CD14-positive monocyte (primary cell): ENCODE measurements around the gene ACER1. TPM values are rescaled to one million over a fixed set of nuclear protein-coding genes. Genes with fewer than 3 reads are reported as not detected.

Experiments
- DNase-seq, 3 donors: peaks; one replicate each; pipeline ENCODE4 v3.0.0-alpha.2; 2011 to 2022
- H2AFZ ChIP-seq: 2 replicates; pipeline ENCODE4 v1.6.0; 2012; ENCODE audit warnings: mild to moderate bottlenecking, low read depth, low read length, inconsistent platforms; ENCODE audit not compliant: insufficient read depth, poor library complexity, severe bottlenecking
- H3K27ac ChIP-seq, 2 donors: 1 replicate in 1 of 2; 2 replicates in 1 of 2; pipeline ENCODE4 v1.5.1; 2012 to 2013; ENCODE audit warnings: low read length in 2 of 2, control low read depth in 1 of 2, inconsistent platforms in 1 of 2, low read depth in 1 of 2, mild to moderate bottlenecking in 1 of 2
- H3K27me3 ChIP-seq, 2 donors: one replicate each; pipeline versions ENCODE4 v1.6.0 to v1.6.1; 2011 to 2013; ENCODE audit warnings: low read length in 2 of 2; ENCODE audit not compliant: control insufficient read depth in 2 of 2, insufficient read depth in 2 of 2
- H3K36me3 ChIP-seq, 2 donors: replicated peaks in 1 of 2; 1 replicate in 1 of 2; 2 replicates in 1 of 2; pipeline versions ENCODE4 v1.5.1 to v1.6.1; 2012 to 2013; ENCODE audit warnings: low read length in 2 of 2, control low read depth in 1 of 2, inconsistent platforms in 1 of 2, mild to moderate bottlenecking in 1 of 2; ENCODE audit not compliant: insufficient read depth in 2 of 2, control insufficient read depth in 1 of 2
- H3K4me1 ChIP-seq, 2 donors: 1 replicate in 1 of 2; 2 replicates in 1 of 2; pipeline versions ENCODE4 v1.5.1 to v1.6.1; 2012 to 2013; ENCODE audit warnings: low read length in 2 of 2, control low read depth in 1 of 2, inconsistent platforms in 1 of 2, mild to moderate bottlenecking in 1 of 2, moderate library complexity in 1 of 2; ENCODE audit not compliant: insufficient read depth in 2 of 2, control insufficient read depth in 1 of 2
- H3K4me2 ChIP-seq: replicated peaks from 2 replicates; pipeline ENCODE3; 2012; ENCODE audit warnings: low read length, moderate library complexity, mild to moderate bottlenecking; ENCODE audit not compliant: poor library complexity, severe bottlenecking; ENCODE audit errors: extremely low read depth
- H3K4me3 ChIP-seq, 3 experiments: fragments of 200-600 bp in 1 of 3; sonication (generic) in 1 of 3; replicated peaks in 1 of 3; 1 replicate in 2 of 3; 2 replicates in 1 of 3; pipeline ENCODE4 v1.5.1; 2011 to 2013; ENCODE audit warnings: low read length in 3 of 3, mild to moderate bottlenecking in 3 of 3, control low read depth in 2 of 3, low read depth in 2 of 3, inconsistent platforms in 1 of 3, moderate library complexity in 1 of 3
- H3K79me2 ChIP-seq: 2 replicates; pipeline ENCODE4 v1.6.0; 2012; ENCODE audit warnings: mild to moderate bottlenecking, control low read depth, inconsistent platforms, low read length, moderate library complexity; ENCODE audit not compliant: insufficient read depth
- H3K9ac ChIP-seq: 2 replicates; pipeline ENCODE4 v1.6.0; 2017; ENCODE audit warnings: low read length, mild to moderate bottlenecking; ENCODE audit not compliant: insufficient read depth, poor library complexity, severe bottlenecking
- H3K9me3 ChIP-seq, 2 donors: replicated peaks in 1 of 2; 1 replicate in 1 of 2; 2 replicates in 1 of 2; pipeline versions ENCODE4 v1.5.1 to v1.6.1; 2012 to 2013; ENCODE audit warnings: low read length in 2 of 2, control low read depth in 1 of 2; ENCODE audit not compliant: control insufficient read depth in 1 of 2, insufficient read depth in 1 of 2
- H4K20me1 ChIP-seq: 2 replicates; pipeline ENCODE4 v1.6.0; 2012; ENCODE audit warnings: mild to moderate bottlenecking, low read length, control low read depth, moderate library complexity; ENCODE audit not compliant: insufficient read depth
- H3K27ac Mint-ChIP-seq, 7 donors: one replicate each; pipeline ENCODE4 v1.8.0; 2020; ENCODE audit warnings: mild to moderate bottlenecking in 7 of 7, mixed read lengths in 7 of 7, moderate library complexity in 6 of 7, inconsistent platforms in 2 of 7
- H3K27me3 Mint-ChIP-seq, 3 donors: one replicate each; pipeline ENCODE4 v1.8.0; 2021 to 2022; ENCODE audit warnings: low read depth in 3 of 3, mild to moderate bottlenecking in 3 of 3, mixed read lengths in 3 of 3, moderate library complexity in 3 of 3, inconsistent platforms in 1 of 3
- H3K36me3 Mint-ChIP-seq, 2 donors: one replicate each; pipeline ENCODE4 v1.8.0; 2020; ENCODE audit warnings: mixed read lengths in 2 of 2, inconsistent platforms in 1 of 2, mild to moderate bottlenecking in 1 of 2
- H3K4me1 Mint-ChIP-seq: one replicate; pipeline ENCODE4 v1.8.0; 2020; ENCODE audit warnings: mild to moderate bottlenecking, mixed read lengths
- H3K4me3 Mint-ChIP-seq, 2 donors: one replicate each; pipeline ENCODE4 v1.8.0; 2020; ENCODE audit warnings: mild to moderate bottlenecking in 2 of 2, mixed read lengths in 2 of 2, moderate library complexity in 1 of 2
- H3K9me3 Mint-ChIP-seq, 7 donors: one replicate each; pipeline ENCODE4 v1.8.0; 2020 to 2022; ENCODE audit warnings: mixed read lengths in 7 of 7, mild to moderate bottlenecking in 6 of 7, moderate library complexity in 6 of 7, inconsistent platforms in 2 of 7
- WGBS: methylation state at CpG from one replicate; pipeline ENCODE4 v1.1.5; 2013; ENCODE audit warnings: missing lambda C conversion rate; ENCODE audit not compliant: insufficient coverage; 5-methylcytosine and 5-hydroxymethylcytosine counted together
- intact Hi-C, 2 donors: fragments of 100-400 bp; cut with micrococcal nuclease; formaldehyde crosslinking; loops; one replicate each; pipeline versions ENCODE4 v1.15.0 to v1.15.1; 2023
- polyA plus RNA-seq, 3 donors: library from polyadenylated mRNA; depleted of rRNA in 1 of 3; unstranded in 2 of 3; stranded (reverse) in 1 of 3; fragments of 300-500 nt in 2 of 3; fragments of >200 nt in 1 of 3; fragmentation: Illumina TruSeq in 2 of 3; gene quantifications; 1 replicate in 2 of 3; 2 replicates in 1 of 3; pipeline ENCODE4 v1.2.3, GENCODE V29; 2012 to 2021
- TF ChIP-seq, protein P1 (sequence below): fragments of 200-600 bp; IDR thresholded peaks from one replicate; pipeline ENCODE4 v1.8.0; 2022; ENCODE audit warnings: antibody characterized with exemption, mild to moderate bottlenecking

The ACER1 gene
- polyA plus RNA-seq, 3 donors = not detected

DNA sequence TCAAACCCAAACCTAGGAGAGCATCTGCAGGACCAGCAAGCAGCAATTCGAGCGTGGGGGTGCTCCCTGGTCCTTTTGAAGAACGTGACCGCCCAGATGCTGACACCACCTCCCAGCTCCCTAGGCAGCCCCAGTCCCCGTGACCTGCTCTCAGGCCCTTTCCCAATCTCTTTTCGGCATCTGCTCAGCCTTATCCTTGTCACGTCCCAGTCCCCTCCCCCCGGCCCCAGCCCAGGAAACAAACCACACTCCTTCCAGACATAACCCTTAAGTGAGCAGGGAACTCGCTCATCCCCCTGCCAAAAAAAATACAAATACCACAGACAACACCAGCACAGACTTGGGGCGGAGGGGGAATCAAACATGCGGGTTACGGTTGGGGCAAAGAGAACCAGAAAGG, 57.0 kb downstream of the ACER1 start:
- TF ChIP-seq, protein P1, sequence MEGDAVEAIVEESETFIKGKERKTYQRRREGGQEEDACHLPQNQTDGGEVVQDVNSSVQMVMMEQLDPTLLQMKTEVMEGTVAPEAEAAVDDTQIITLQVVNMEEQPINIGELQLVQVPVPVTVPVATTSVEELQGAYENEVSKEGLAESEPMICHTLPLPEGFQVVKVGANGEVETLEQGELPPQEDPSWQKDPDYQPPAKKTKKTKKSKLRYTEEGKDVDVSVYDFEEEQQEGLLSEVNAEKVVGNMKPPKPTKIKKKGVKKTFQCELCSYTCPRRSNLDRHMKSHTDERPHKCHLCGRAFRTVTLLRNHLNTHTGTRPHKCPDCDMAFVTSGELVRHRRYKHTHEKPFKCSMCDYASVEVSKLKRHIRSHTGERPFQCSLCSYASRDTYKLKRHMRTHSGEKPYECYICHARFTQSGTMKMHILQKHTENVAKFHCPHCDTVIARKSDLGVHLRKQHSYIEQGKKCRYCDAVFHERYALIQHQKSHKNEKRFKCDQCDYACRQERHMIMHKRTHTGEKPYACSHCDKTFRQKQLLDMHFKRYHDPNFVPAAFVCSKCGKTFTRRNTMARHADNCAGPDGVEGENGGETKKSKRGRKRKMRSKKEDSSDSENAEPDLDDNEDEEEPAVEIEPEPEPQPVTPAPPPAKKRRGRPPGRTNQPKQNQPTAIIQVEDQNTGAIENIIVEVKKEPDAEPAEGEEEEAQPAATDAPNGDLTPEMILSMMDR = no peak
- peaks cover 76% of the 10 kb centered on the region for H3K79me2 ChIP-seq
- no peaks in the 10 kb centered on the region for H3K36me3 ChIP-seq
- no peaks in the 10 kb centered on the region for H3K9me3 ChIP-seq
- peaks cover 50% of the 10 kb centered on the region for H4K20me1 ChIP-seq
- peak overlapping the region in 1 of 2 donors; percentile 89 for H3K27ac ChIP-seq
- H3K9me3 Mint-ChIP-seq = peaks cover 0 to 4% (median 0%) of the 10 kb centered on the region in 7 donors
- DNase-seq = no peak
- peak overlapping the region in 5 of 7 donors; percentile 20 to 85 (median 63) for H3K27ac Mint-ChIP-seq
- H3K4me1 ChIP-seq = peaks cover 74 to 76% of the 10 kb centered on the region in 2 donors
- intact Hi-C loops = no loop called here
- H3K27me3 ChIP-seq = no peaks in the 10 kb centered on the region
- H3K4me1 Mint-ChIP-seq = peaks cover 78% of the 10 kb centered on the region
- H3K9ac ChIP-seq = no peak overlapping the region
- peak overlapping the region; percentile 93 for H3K4me2 ChIP-seq
- H3K4me3 Mint-ChIP-seq = peak overlapping the region in 1 of 2 donors; percentile 67
- H3K36me3 Mint-ChIP-seq = peaks cover 7 to 19% of the 10 kb centered on the region in 2 donors
- peak overlapping the region in 1 of 3 experiments; percentile 15 for H3K4me3 ChIP-seq
- H2AFZ ChIP-seq = no peak overlapping the region
- H3K27me3 Mint-ChIP-seq = peaks cover 0 to 1% (median 0%) of the 10 kb centered on the region in 3 donors
- WGBS = 86% methylated on average over 10 of the region's 12 CpGs

DNA sequence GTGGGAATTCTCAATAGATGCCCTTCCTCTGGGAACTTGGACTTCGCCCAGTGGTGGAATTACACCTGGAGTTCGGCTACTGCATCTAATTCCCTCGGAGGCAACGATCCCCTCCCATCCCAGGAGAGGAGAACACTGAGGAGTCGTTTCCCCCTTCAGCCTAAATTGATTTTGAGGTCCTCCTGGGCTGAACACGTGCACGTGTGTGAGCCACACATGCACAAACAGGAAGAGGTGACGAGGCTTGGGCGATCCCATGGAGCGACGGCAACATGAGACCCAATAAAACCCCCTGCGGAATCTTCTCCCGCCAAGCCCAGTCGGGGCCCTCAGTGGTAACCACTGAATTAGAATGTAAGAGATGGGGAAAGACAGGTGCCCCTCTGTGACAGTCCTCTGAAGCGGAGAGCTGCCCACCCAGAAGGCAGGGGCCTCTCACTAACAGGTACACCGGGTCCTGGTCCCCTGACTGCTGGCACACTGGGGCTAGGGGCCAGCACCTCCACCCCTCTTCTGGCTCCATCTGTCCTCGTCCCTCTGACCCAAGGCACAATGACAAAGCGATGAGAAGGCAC, 58.2 kb downstream of the ACER1 start:
- Mint-ChIP-seq H3K9me3 (peaks cover 0 to 2% (median 0%) of the 10 kb centered on the region in 7 donors), H3K4me3 (no peak overlapping the region), H3K36me3 (peaks cover 15 to 28% of the 10 kb centered on the region in 2 donors), H3K27me3 (peaks cover 0 to 2% (median 0%) of the 10 kb centered on the region in 3 donors), H3K4me1 (peaks cover 84% of the 10 kb centered on the region), H3K27ac (peak overlapping the region; percentile 91 to 98 (median 96))
- Histone ChIP-seq H3K9me3 (no peaks in the 10 kb centered on the region), H3K4me2 (no peak overlapping the region), H3K27me3 (no peaks in the 10 kb centered on the region), H3K27ac (peak overlapping the region; percentile 80 to 89), H3K4me1 (peaks cover 72 to 75% of the 10 kb centered on the region in 2 donors), H3K79me2 (peaks cover 88% of the 10 kb centered on the region), H3K9ac (peak overlapping the region; percentile 51), H2AFZ (no peak overlapping the region), H3K36me3 (peaks cover 3 to 7% of the 10 kb centered on the region in 2 donors), H4K20me1 (peaks cover 61% of the 10 kb centered on the region), H3K4me3 (peak overlapping the region in 1 of 3 experiments; percentile 69)
- DNase-seq = peak in 1 of 3 donors; percentile 24
- TF ChIP-seq, protein P1 = no peak
- intact Hi-C loops = no loop called here
- 65% methylated on average over 15 of the region's 18 CpGs for WGBS
